Activated CD8-positive, alpha-beta T cell treated with anti-CD3 and anti-CD28 coated beads for 36 hours (primary cell): ENCODE results near the gene UBA7. TPM values are rescaled to one million over a fixed set of nuclear protein-coding genes. Genes with fewer than 3 reads are reported as not detected.
A peak's percentile ranks its signal among the peaks of the same experiment; 100 is the strongest.

Experiments used
- ATAC-seq: fragments of 200-7000 bp; cut with Tn5 transposase; one replicate; pipeline ENCODE4 v1.10.0; 2021; ENCODE audit warnings: mild to moderate bottlenecking, moderate library complexity
- CTCF ChIA-PET: fragments of 350-600 bp; sonication (Branson Sonifier 250); formaldehyde crosslinking; loops from one replicate; lab custom pipeline; 2021; ENCODE audit warnings: antibody characterized with exemption; lab: Charles Lee
- POLR2A ChIA-PET: fragments of 350-600 bp; sonication (Branson Sonifier 250); formaldehyde crosslinking; loops from one replicate; lab custom pipeline; 2021; ENCODE audit warnings: antibody characterized with exemption; lab: Charles Lee
- DNase-seq: peaks from one replicate; pipeline ENCODE4 v3.0.0-alpha.2; 2020
- H3K27ac Mint-ChIP-seq: one replicate; pipeline ENCODE4 v1.8.0; 2021; ENCODE audit warnings: mild to moderate bottlenecking, mixed read lengths
- H3K27me3 Mint-ChIP-seq: one replicate; pipeline ENCODE4 v1.8.0; 2021; ENCODE audit warnings: mixed read lengths
- H3K36me3 Mint-ChIP-seq: one replicate; pipeline ENCODE4 v1.8.0; 2021; ENCODE audit warnings: low read depth, mixed read lengths
- H3K4me1 Mint-ChIP-seq: one replicate; pipeline ENCODE4 v1.8.0; 2021; ENCODE audit warnings: low read depth, mixed read lengths
- H3K4me3 Mint-ChIP-seq: one replicate; pipeline ENCODE4 v1.8.0; 2021; ENCODE audit warnings: mild to moderate bottlenecking, moderate library complexity, mixed read lengths
- H3K9me3 Mint-ChIP-seq: one replicate; pipeline ENCODE4 v1.8.0; 2021; ENCODE audit warnings: mixed read lengths
- CTCF ChIP-seq: fragments of 200-600 bp; IDR thresholded peaks from one replicate; pipeline ENCODE4 v1.8.0; 2022; ENCODE audit warnings: antibody characterized with exemption, mild to moderate bottlenecking
- intact Hi-C: fragments of 100-400 bp; cut with micrococcal nuclease; formaldehyde crosslinking; loops from one replicate; pipeline ENCODE4 v1.10.0; 2022
- total RNA-seq, 2 experiments: library from RNA; stranded (reverse); gene quantifications; one replicate each; pipeline ENCODE4 v1.2.3, GENCODE V29; 2021

UBA7 gene
- total RNA-seq, 2 experiments from 2014 or later = 69.9 to 72.3 TPM

- intact Hi-C loops = no loop called here
- ChIA-PET CTCF (interaction anchor here (0.6 to 1.7 kb wide), 2 partner anchors 27 to 64 kb away, joined by 3 to 5 read pairs; partner anchors contain the start of gene INKA1), POLR2A (no interaction called here)
- peaks cover 37% of the 10 kb centered on the region for H3K4me1 Mint-ChIP-seq
- peaks cover 19% of the 10 kb centered on the region for H3K36me3 Mint-ChIP-seq
- H3K27me3 Mint-ChIP-seq = no peaks in the 10 kb centered on the region
- H3K4me3 Mint-ChIP-seq = no peak overlapping the region
- no peaks in the 10 kb centered on the region for H3K9me3 Mint-ChIP-seq
- no peak overlapping the region for H3K27ac Mint-ChIP-seq
- no peak for TF ChIP-seq CTCF
- DNase-seq (no peak), ATAC-seq (no peak)
Observed at GRCh38 chr3:49775538-49775937, 38.2 kb downstream of the UBA7 start.

GRCh38 chr3:49772703-49773102 lies 41.0 kb downstream of the UBA7 start:
- CTCF ChIA-PET = no interaction called here
- ATAC-seq (no peak), DNase-seq (no peak)
- Mint-ChIP-seq H3K27me3 (no peaks in the 10 kb centered on the region), H3K36me3 (peaks cover 14% of the 10 kb centered on the region), H3K4me1 (peaks cover 40% of the 10 kb centered on the region), H3K4me3 (no peak overlapping the region), H3K27ac (no peak overlapping the region), H3K9me3 (no peaks in the 10 kb centered on the region)
- TF ChIP-seq CTCF = no peak
- POLR2A ChIA-PET = interaction anchor here (1.7 to 1.9 kb wide), 2 partner anchors 13 to 14 kb away, joined by 6 to 8 read pairs; partner anchors contain the start of gene IP6K1
- intact Hi-C loops = no loop called here

DNA sequence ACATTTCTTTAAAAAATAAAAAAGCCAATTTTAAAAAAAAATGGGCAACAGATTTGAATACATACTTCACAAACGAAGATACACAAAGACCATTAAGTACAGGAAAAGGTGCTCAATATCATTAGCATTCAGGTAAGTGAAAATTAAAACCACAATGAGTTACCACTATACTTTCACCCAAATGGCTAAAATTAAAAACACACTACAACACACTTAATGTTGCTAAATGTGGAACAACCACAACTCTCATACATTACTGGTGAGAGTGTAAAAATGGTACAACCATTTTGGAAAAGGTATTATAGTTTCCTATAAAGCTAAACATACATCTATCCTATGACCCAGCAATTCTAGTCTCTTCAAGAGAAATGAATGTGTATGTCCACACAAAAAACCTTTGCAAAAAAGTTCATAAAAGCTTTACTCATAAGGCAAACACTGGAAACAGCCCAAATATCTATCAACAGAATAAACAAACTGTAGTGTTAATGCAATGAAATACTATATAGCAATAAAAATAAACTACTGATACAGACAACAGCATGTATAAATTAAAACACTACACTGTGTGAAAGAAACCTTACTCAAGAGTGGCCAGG lies 42.3 kb downstream of the UBA7 start:
- H3K4me3 Mint-ChIP-seq = no peak overlapping the region
- DNase-seq = no peak
- POLR2A ChIA-PET = no interaction called here
- peaks cover 8% of the 10 kb centered on the region for H3K36me3 Mint-ChIP-seq
- CTCF ChIA-PET = interaction anchor here (1.4 to 1.7 kb wide), 2 partner anchors 32 to 68 kb away, joined by 3 to 8 read pairs; partner anchors contain the start of gene INKA1
- ATAC-seq = no peak
- H3K27ac Mint-ChIP-seq = no peak overlapping the region
- H3K4me1 Mint-ChIP-seq = peaks cover 36% of the 10 kb centered on the region
- no peak for TF ChIP-seq CTCF
- no peaks in the 10 kb centered on the region for H3K27me3 Mint-ChIP-seq
- H3K9me3 Mint-ChIP-seq = no peaks in the 10 kb centered on the region
- intact Hi-C loops = no loop called here

- peak overlapping the region; percentile 36 for H3K27ac Mint-ChIP-seq
Observed at GRCh38 chr3:49769926-49770325, 43.8 kb downstream of the UBA7 start.

More at GRCh38 chr3:49769926-49770325, 43.8 kb downstream of the UBA7 start:
- ChIA-PET CTCF (interaction anchor here (0.7 to 1.7 kb wide), 4 partner anchors 33 to 599 kb away, joined by 3 to 8 read pairs (median 5); partner anchors contain the start of genes INKA1 and KLHDC8B), POLR2A (no interaction called here)
- Mint-ChIP-seq H3K4me1 (peaks cover 40% of the 10 kb centered on the region), H3K27me3 (no peaks in the 10 kb centered on the region), H3K4me3 (no peak overlapping the region), H3K36me3 (peaks cover 8% of the 10 kb centered on the region), H3K9me3 (no peaks in the 10 kb centered on the region)
- ATAC-seq (no peak), DNase-seq (no peak)
- intact Hi-C loops = no loop called here
- no peak for TF ChIP-seq CTCF
